Peyer's patch (tissue), 4 donors: Measurements from ENCODE around the gene GAGE13. TPM values are rescaled to one million over a fixed set of nuclear protein-coding genes. Genes with fewer than 3 reads are reported as not detected.
"Not testable (repeated sequence)": the region's sequence is repeated elsewhere in the genome, so short reads cannot be mapped to it uniquely, and the experiment has no call there.

ENCODE experiments used
- DNase-seq, 3 donors: peaks; one replicate each; pipeline ENCODE4 v3.0.0-alpha.2; 2017 to 2019
- H3K27ac ChIP-seq, 4 donors: fragments of 200-600 bp; sonication (generic); one replicate each; pipeline ENCODE4 v1.5.1; 2016 to 2019
- H3K27me3 ChIP-seq, 2 donors: fragments of 200-600 bp; sonication (generic); one replicate each; pipeline ENCODE4 v1.5.1; 2019
- H3K36me3 ChIP-seq, 3 donors: fragments of 200-600 bp; sonication (generic); one replicate each; pipeline ENCODE4 v1.5.1; 2016 to 2019
- H3K4me1 ChIP-seq, 4 donors: fragments of 200-600 bp; sonication (generic); one replicate each; pipeline ENCODE4 v1.5.1; 2016 to 2019
- H3K4me3 ChIP-seq, 4 donors: fragments of 200-600 bp; sonication (generic); 1 replicate in 3 of 4; 2 replicates in 1 of 4; pipeline ENCODE4 v1.5.1; 2016 to 2019; ENCODE audit warnings: mild to moderate bottlenecking in 1 of 4
- H3K9me3 ChIP-seq, 4 donors: fragments of 200-600 bp; sonication (generic); one replicate each; pipeline ENCODE4 v1.5.1; 2016 to 2019; ENCODE audit warnings: mild to moderate bottlenecking in 1 of 4
- CTCF ChIP-seq, 6 experiments: fragments of 450-650 bp in 4 of 6; fragments of 200-600 bp in 2 of 6; sonication (generic) in 1 of 6; IDR thresholded peaks; one replicate each; pipeline ENCODE4 v1.5.1; 2017 to 2019; ENCODE audit warnings: antibody characterized with exemption in 6 of 6, mild to moderate bottlenecking in 3 of 6, moderate library complexity in 1 of 6
- POLR2A ChIP-seq, 2 donors: fragments of 450-650 bp; IDR thresholded peaks; one replicate each; pipeline ENCODE4 v1.5.1; 2017; ENCODE audit warnings: antibody characterized with exemption in 2 of 2, mild to moderate bottlenecking in 2 of 2, moderate library complexity in 2 of 2
- total RNA-seq, 4 donors: library from RNA; depleted of rRNA; stranded (reverse); fragments of >200 nt; gene quantifications; one replicate each; pipeline ENCODE4 v1.1.0, GENCODE V29; 2016

Gene GAGE13
- total RNA-seq, 4 donors from 2014 or later = not detected

GRCh38 chrX:49290215-49290614 is 41.2 kb upstream of the GAGE13 start:
- no peak for TF ChIP-seq CTCF (IDR thresholded peaks at IDR 0.05)
- no peak for TF ChIP-seq POLR2A (IDR thresholded peaks at IDR 0.05)
- H3K9me3 ChIP-seq = no peaks in the 10 kb centered on the region
- no peaks in the 10 kb centered on the region for H3K4me1 ChIP-seq
- H3K27ac ChIP-seq = no peak overlapping the region
- no peaks in the 10 kb centered on the region for H3K27me3 ChIP-seq
- no peaks in the 10 kb centered on the region for H3K36me3 ChIP-seq
- H3K4me3 ChIP-seq = no peak overlapping the region
- peak in 1 of 3 donors; percentile 25 for DNase-seq

GRCh38 chrX:49291615-49292337 is 39.6 kb upstream of the GAGE13 start:
- Histone ChIP-seq H3K9me3 (no peaks in the 10 kb centered on the region), H3K4me3 (no peak overlapping the region), H3K4me1 (no peaks in the 10 kb centered on the region), H3K36me3 (no peaks in the 10 kb centered on the region), H3K27ac (no peak overlapping the region), H3K27me3 (no peaks in the 10 kb centered on the region)
- DNase-seq = peak; percentile 56 to 78 (median 62)
- no peak for TF ChIP-seq POLR2A (IDR thresholded peaks at IDR 0.05)
- TF ChIP-seq CTCF (IDR thresholded peaks at IDR 0.05) = peak; percentile 23 to 62 (median 54)

GRCh38 chrX:49292400-49293362 is 38.7 kb upstream of the GAGE13 start:
- Histone ChIP-seq H3K36me3 (no peaks in the 10 kb centered on the region), H3K9me3 (no peaks in the 10 kb centered on the region), H3K4me3 (no peak overlapping the region), H3K4me1 (no peaks in the 10 kb centered on the region), H3K27me3 (no peaks in the 10 kb centered on the region), H3K27ac (no peak overlapping the region)
- TF ChIP-seq CTCF (IDR thresholded peaks at IDR 0.05) (no peak), POLR2A (IDR thresholded peaks at IDR 0.05) (no peak)
- peak in 1 of 3 donors; percentile 10 for DNase-seq

GRCh38 chrX:49299293-49299692 is 32.1 kb upstream of the GAGE13 start:
- H3K27ac ChIP-seq, H3K4me3 ChIP-seq, H3K4me1 ChIP-seq, H3K36me3 ChIP-seq, H3K9me3 ChIP-seq, H3K27me3 ChIP-seq, DNase-seq: not testable (repeated sequence)

DNA sequence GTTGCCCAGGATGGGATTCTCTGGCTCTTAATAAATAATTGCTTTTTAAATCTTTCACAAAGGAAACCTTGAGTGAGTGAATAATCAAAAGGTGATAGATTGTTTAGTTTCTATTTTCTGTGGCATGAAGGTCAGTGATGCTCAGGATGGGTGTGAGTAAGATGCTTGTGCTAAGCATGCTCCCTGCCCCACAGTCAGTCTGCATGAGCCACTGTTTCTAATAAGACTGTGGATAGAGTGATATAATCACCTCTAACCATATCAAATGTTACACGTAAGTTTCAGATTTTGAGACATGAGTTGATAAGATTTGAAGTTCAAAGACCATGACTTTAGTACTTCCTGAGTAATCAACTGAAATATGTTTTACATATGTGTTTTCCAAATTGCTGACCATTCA is 30.7 kb upstream of the GAGE13 start:
- no peak for DNase-seq
- no peaks in the 10 kb centered on the region for H3K36me3 ChIP-seq
- TF ChIP-seq CTCF (IDR thresholded peaks at IDR 0.05) (no peak), POLR2A (IDR thresholded peaks at IDR 0.05) (no peak)
- no peaks in the 10 kb centered on the region for H3K4me1 ChIP-seq
- H3K27ac ChIP-seq = no peak overlapping the region
- H3K27me3 ChIP-seq = no peaks in the 10 kb centered on the region
- no peak overlapping the region for H3K4me3 ChIP-seq
- H3K9me3 ChIP-seq = no peaks in the 10 kb centered on the region

- Histone ChIP-seq H3K27me3 (no peaks in the 10 kb centered on the region), H3K9me3 (no peaks in the 10 kb centered on the region), H3K4me1 (no peaks in the 10 kb centered on the region), H3K36me3 (no peaks in the 10 kb centered on the region), H3K4me3 (no peak within 1 kb of the TSS), H3K27ac (no peak within 1 kb of the TSS)
- TF ChIP-seq CTCF (IDR thresholded peaks at IDR 0.05) = no peak
- no peak for TF ChIP-seq POLR2A (IDR thresholded peaks at IDR 0.05)
- no peak for DNase-seq
These were observed 28.0 kb upstream of the GAGE13 start, which contains the start of gene GAGE10 for GRCh38 chrX:49303346-49303745. TSS of gene GAGE10 (plus strand) at chrX:49303646. CDS start at chrX:49304860, 1,214 bp downstream.

GRCh38 chrX:49307775-49308174 is 23.6 kb upstream of the GAGE13 start:
- H3K27me3 ChIP-seq, H3K9me3 ChIP-seq, H3K4me3 ChIP-seq, DNase-seq, H3K4me1 ChIP-seq, H3K36me3 ChIP-seq, H3K27ac ChIP-seq: not testable (repeated sequence)
